Measurements from ENCODE around the gene ARHGEF28. TPM values are rescaled to one million over a fixed set of nuclear protein-coding genes. Genes with fewer than 3 reads are reported as not detected.

ARHGEF28 gene
- total RNA-seq, 2 donors from 2014 or later: 0.16 to 0.17 TPM

GRCh38 chr5:73607228-73607627, 18.8 kb upstream of the ARHGEF28 start:
- H3K27ac Mint-ChIP-seq: no peak overlapping the region
- no peak for ATAC-seq (replicated peaks)
- no peaks in the 10 kb centered on the region for H3K9me3 Mint-ChIP-seq
- no peak overlapping the region for H3K4me3 Mint-ChIP-seq
- peaks cover 21% of the 10 kb centered on the region for H3K27me3 Mint-ChIP-seq
- no peaks in the 10 kb centered on the region for H3K36me3 Mint-ChIP-seq (ENCODE audit: low read depth)
- no peaks in the 10 kb centered on the region for H3K4me1 Mint-ChIP-seq

DNA sequence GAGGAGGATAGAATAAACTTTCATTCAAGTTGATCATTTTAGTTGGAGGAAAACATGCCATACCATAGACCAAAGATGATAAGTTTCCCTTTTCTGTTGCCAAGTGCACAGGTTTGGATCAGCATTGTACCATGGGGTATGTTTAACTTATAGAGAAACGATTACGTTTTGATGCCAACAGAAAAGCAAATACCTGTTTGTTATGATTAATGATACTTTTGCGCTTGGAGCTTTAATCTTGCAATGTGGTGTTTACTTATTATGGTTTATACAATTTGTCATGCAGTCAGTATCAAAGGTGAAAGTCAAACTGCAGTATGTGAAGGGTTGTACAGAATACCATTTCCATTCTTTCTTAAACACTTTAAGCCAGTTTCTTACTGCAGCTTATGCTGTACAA, 13.2 kb upstream of the ARHGEF28 start:
- no peak for ATAC-seq (replicated peaks)

GRCh38 chr5:73615085-73615484, 10.9 kb upstream of the ARHGEF28 start:
- Mint-ChIP-seq H3K27me3 (peaks cover 35% of the 10 kb centered on the region), H3K36me3 (ENCODE audit: low read depth) (no peaks in the 10 kb centered on the region), H3K27ac (no peak overlapping the region), H3K4me3 (no peak overlapping the region), H3K9me3 (no peaks in the 10 kb centered on the region), H3K4me1 (no peaks in the 10 kb centered on the region)
- no peak for ATAC-seq (replicated peaks)

More for the DNA sequence above, 13.2 kb upstream of the ARHGEF28 start:
- Mint-ChIP-seq H3K4me1 (no peaks in the 10 kb centered on the region), H3K27me3 (peaks cover 32% of the 10 kb centered on the region), H3K9me3 (no peaks in the 10 kb centered on the region), H3K4me3 (no peak overlapping the region), H3K27ac (no peak overlapping the region), H3K36me3 (ENCODE audit: low read depth) (no peaks in the 10 kb centered on the region)

DNA sequence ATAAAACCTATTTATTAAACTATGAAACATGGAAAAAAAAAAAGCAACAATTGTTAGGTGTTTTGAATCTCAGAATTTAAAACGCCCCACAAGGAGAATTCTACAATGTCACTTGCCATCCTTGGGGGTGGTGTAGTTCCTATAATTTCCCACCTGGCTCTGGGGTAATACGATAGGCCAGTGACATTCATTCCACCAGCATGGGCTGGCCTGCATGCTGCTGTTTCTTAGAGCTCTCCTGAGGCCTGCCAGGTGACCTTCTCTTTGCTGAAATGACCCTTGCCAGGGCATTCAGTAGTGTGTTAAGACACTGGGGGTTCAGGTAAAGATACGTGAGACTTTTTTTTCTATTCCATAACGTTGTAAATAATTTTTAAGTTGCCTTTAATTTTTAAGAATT, 10.0 kb upstream of the ARHGEF28 start:
- Mint-ChIP-seq H3K9me3 (no peaks in the 10 kb centered on the region), H3K4me1 (no peaks in the 10 kb centered on the region), H3K27me3 (peaks cover 28% of the 10 kb centered on the region), H3K4me3 (no peak overlapping the region), H3K27ac (no peak overlapping the region), H3K36me3 (ENCODE audit: low read depth) (no peaks in the 10 kb centered on the region)
- ATAC-seq (replicated peaks): no peak

- no peak overlapping the region for H3K27ac Mint-ChIP-seq
Observed at GRCh38 chr5:73617510-73618279, 8.3 kb upstream of the ARHGEF28 start.

DNA sequence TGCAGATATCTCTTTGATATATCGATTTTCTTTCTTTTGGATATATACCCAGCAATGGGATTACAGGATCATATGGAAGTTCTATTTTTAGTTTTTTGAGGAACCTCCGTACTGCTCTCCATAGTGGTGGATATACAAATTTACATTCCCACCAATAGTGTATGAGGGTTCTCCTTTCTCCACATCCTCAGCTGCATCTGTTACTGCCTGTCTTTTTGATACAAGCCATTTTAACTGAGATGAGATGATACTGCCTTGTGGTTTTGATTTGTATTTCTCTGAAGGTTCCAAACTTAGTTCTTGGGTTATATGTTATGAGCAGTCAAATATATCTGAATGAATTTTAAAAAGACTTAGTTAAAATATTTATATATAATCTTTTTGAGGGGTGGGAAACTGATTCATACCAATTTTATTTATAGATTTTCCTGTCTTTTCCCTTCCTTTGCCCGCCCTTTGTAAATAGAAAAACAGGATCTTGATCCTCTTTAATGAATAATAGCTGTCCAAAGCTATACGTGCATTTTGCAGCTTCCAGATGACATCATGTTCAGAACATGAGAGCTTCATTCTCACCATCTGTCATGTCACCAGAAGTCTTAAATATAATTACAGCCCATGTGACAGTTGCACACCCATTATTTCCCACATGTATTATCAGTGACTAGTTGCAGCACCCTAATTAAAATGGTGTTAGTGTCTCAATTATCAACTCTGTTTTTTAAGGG, 6.2 kb upstream of the ARHGEF28 start:
- Mint-ChIP-seq H3K36me3 (ENCODE audit: low read depth) (no peaks in the 10 kb centered on the region), H3K4me3 (no peak overlapping the region), H3K27ac (no peak overlapping the region), H3K4me1 (no peaks in the 10 kb centered on the region), H3K27me3 (peaks cover 26% of the 10 kb centered on the region), H3K9me3 (no peaks in the 10 kb centered on the region)
- no peak for ATAC-seq (replicated peaks)

More at GRCh38 chr5:73617510-73618279, 8.3 kb upstream of the ARHGEF28 start:
- no peaks in the 10 kb centered on the region for H3K4me1 Mint-ChIP-seq
- no peaks in the 10 kb centered on the region for H3K9me3 Mint-ChIP-seq
- no peak overlapping the region for H3K4me3 Mint-ChIP-seq
- no peaks in the 10 kb centered on the region for H3K36me3 Mint-ChIP-seq (ENCODE audit: low read depth)
- ATAC-seq (replicated peaks): no peak
- peaks cover 23% of the 10 kb centered on the region for H3K27me3 Mint-ChIP-seq

- Mint-ChIP-seq H3K4me1 (no peaks in the 10 kb centered on the region), H3K4me3 (no peak overlapping the region), H3K27ac (no peak overlapping the region), H3K9me3 (no peaks in the 10 kb centered on the region), H3K27me3 (peaks cover 24% of the 10 kb centered on the region), H3K36me3 (ENCODE audit: low read depth) (no peaks in the 10 kb centered on the region)
- no peak for ATAC-seq (replicated peaks)
Observed at GRCh38 chr5:73620334-73620687, 5.7 kb upstream of the ARHGEF28 start.

GRCh38 chr5:73623060-73623459, 2.9 kb upstream of the ARHGEF28 start:
- H3K27me3 Mint-ChIP-seq: peaks cover 29% of the 10 kb centered on the region
- ATAC-seq (replicated peaks): no peak

DNA sequence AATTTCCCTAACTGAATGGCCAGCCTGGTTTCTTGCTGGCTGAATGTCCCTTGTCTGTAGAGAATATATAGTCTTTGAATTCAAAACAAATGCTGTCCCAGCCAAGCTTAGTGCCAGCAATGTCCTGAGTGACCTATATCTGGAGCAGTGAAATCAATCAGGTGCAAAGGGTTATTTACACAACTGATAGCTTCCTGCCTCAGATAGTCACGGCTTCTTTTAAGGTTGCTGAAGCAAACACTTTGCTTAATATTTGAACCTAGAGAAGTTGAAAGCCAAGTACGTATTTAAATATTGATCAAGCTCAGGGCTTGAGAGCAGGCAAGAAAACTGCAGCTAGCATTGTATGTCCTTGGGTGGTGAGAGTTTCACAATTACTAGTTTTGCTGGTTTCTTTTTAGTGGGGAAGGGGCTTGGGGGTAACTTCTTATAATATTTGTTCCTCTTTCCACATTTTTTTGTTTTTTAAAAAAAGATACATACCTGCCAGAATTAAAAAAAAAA, 2.0 kb upstream of the ARHGEF28 start:
- no peak for ATAC-seq (replicated peaks)
- Mint-ChIP-seq H3K9me3 (no peaks in the 10 kb centered on the region), H3K36me3 (ENCODE audit: low read depth) (no peaks in the 10 kb centered on the region), H3K4me3 (no peak overlapping the region), H3K27ac (no peak overlapping the region), H3K27me3 (peaks cover 36% of the 10 kb centered on the region), H3K4me1 (no peaks in the 10 kb centered on the region)

More at GRCh38 chr5:73623060-73623459, 2.9 kb upstream of the ARHGEF28 start:
- Mint-ChIP-seq H3K4me3 (no peak overlapping the region), H3K27ac (no peak overlapping the region), H3K4me1 (no peaks in the 10 kb centered on the region), H3K36me3 (ENCODE audit: low read depth) (no peaks in the 10 kb centered on the region), H3K9me3 (no peaks in the 10 kb centered on the region)

GRCh38 chr5:73624888-73625287, 1.1 kb upstream of the ARHGEF28 start:
- Mint-ChIP-seq H3K27me3 (peaks cover 42% of the 10 kb centered on the region), H3K36me3 (ENCODE audit: low read depth) (no peaks in the 10 kb centered on the region), H3K4me1 (no peaks in the 10 kb centered on the region), H3K9me3 (no peaks in the 10 kb centered on the region), H3K4me3 (no peak overlapping the region), H3K27ac (no peak overlapping the region)
- ATAC-seq (replicated peaks): no peak

- no peaks in the 10 kb centered on the region for H3K9me3 Mint-ChIP-seq
- H3K4me1 Mint-ChIP-seq: no peaks in the 10 kb centered on the region
- H3K36me3 Mint-ChIP-seq (ENCODE audit: low read depth): no peaks in the 10 kb centered on the region
- H3K27me3 Mint-ChIP-seq: peaks cover 39% of the 10 kb centered on the region
- peak overlapping the region; percentile 52 for H3K4me3 Mint-ChIP-seq
- no peak overlapping the region for H3K27ac Mint-ChIP-seq
- ATAC-seq (replicated peaks): no peak
Observed at GRCh38 chr5:73625372-73625943, 538 bp upstream of the ARHGEF28 start.

DNA sequence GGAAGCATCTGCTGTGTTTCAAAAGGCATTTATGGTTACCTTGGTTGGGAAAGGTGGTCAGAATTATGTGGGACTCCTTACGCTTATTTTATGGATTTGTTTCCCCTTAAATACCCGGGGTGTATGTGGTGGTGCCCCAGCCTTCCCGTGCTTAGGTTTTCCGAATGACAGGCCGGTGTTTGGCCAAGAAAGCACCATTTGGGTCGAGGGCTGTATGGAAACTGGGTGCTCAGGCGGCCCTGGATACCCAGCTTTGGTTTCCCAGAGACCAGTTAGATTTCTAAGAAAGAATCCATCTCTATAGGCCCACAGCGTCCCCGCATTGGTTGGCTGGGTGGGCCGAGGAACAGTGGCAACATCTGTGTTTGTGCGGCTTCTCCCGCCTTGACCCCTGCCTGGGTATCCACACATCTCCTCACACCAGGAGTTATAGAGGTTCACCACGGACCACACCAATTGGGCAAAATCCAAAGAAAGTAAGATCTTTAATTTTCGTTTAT, 868 bp downstream of the ARHGEF28 start:
- no peak for ATAC-seq (replicated peaks)
- peak overlapping the region; percentile 17 for H3K4me3 Mint-ChIP-seq
- no peak overlapping the region for H3K27ac Mint-ChIP-seq
- H3K4me1 Mint-ChIP-seq: no peaks in the 10 kb centered on the region
- H3K9me3 Mint-ChIP-seq: no peaks in the 10 kb centered on the region
- H3K36me3 Mint-ChIP-seq (ENCODE audit: low read depth): no peaks in the 10 kb centered on the region
- peaks cover 43% of the 10 kb centered on the region for H3K27me3 Mint-ChIP-seq

- Mint-ChIP-seq H3K4me1 (no peaks in the 10 kb centered on the region), H3K9me3 (no peaks in the 10 kb centered on the region), H3K36me3 (ENCODE audit: low read depth) (no peaks in the 10 kb centered on the region), H3K27ac (no peak overlapping the region), H3K27me3 (peaks cover 36% of the 10 kb centered on the region), H3K4me3 (no peak overlapping the region)
- no peak for ATAC-seq (replicated peaks)
Observed at GRCh38 chr5:73629456-73629855, 3.5 kb downstream of the ARHGEF28 start.

- Mint-ChIP-seq H3K4me3 (no peak overlapping the region), H3K27me3 (peaks cover 33% of the 10 kb centered on the region), H3K36me3 (ENCODE audit: low read depth) (no peaks in the 10 kb centered on the region), H3K4me1 (no peaks in the 10 kb centered on the region), H3K9me3 (no peaks in the 10 kb centered on the region), H3K27ac (no peak overlapping the region)
- ATAC-seq (replicated peaks): no peak
Observed at GRCh38 chr5:73630765-73631164, 4.8 kb downstream of the ARHGEF28 start.

Data from activated T-helper 17 cell treated with anti-CD3 and anti-CD28 coated beads, Interleukin-2, amount 50 U/mL, for 72 hours (primary cell).